ENCODE results near the gene COQ9. TPM values are rescaled to one million over a fixed set of nuclear protein-coding genes. Genes with fewer than 3 reads are reported as not detected.

COQ9 gene
- total RNA-seq, 1 donor from 2014 or later, result 37.6 TPM

GRCh38 chr16:57471209-57471608, 23.9 kb downstream of the COQ9 start:
- TF ChIP-seq CTCF (IDR thresholded peaks at IDR 0.05; ENCODE audit: insufficient read depth, low read length, poor library complexity, severe bottlenecking), result no peak
- no peak for DNase-seq (ENCODE audit: low read depth)
- Histone ChIP-seq H3K4me3 (ENCODE audit: low read depth, low read length) (no peak overlapping the region), H3K27me3 (ENCODE audit: control insufficient read depth, insufficient read depth, low read length) (no peaks in the 10 kb centered on the region), H3K36me3 (ENCODE audit: control insufficient read depth, insufficient read depth, low read length) (peaks cover 9% of the 10 kb centered on the region)

GRCh38 chr16:57471852-57472664, 24.8 kb downstream of the COQ9 start:
- H3K4me3 ChIP-seq (ENCODE audit: low read depth, low read length), result no peak overlapping the region
- DNase-seq (ENCODE audit: low read depth), result no peak
- TF ChIP-seq CTCF (IDR thresholded peaks at IDR 0.05; ENCODE audit: insufficient read depth, low read length, poor library complexity, severe bottlenecking), result no peak
- H3K36me3 ChIP-seq (ENCODE audit: control insufficient read depth, insufficient read depth, low read length), result peaks cover 9% of the 10 kb centered on the region
- H3K27me3 ChIP-seq (ENCODE audit: control insufficient read depth, insufficient read depth, low read length), result no peaks in the 10 kb centered on the region

GRCh38 chr16:57472665-57473060, 25.4 kb downstream of the COQ9 start:
- DNase-seq (ENCODE audit: low read depth), result no peak
- TF ChIP-seq CTCF (IDR thresholded peaks at IDR 0.05; ENCODE audit: insufficient read depth, low read length, poor library complexity, severe bottlenecking), result no peak
- Histone ChIP-seq H3K36me3 (ENCODE audit: control insufficient read depth, insufficient read depth, low read length) (peaks cover 9% of the 10 kb centered on the region), H3K4me3 (ENCODE audit: low read depth, low read length) (no peak overlapping the region), H3K27me3 (ENCODE audit: control insufficient read depth, insufficient read depth, low read length) (no peaks in the 10 kb centered on the region)

GRCh38 chr16:57473176-57473840, 26.0 kb downstream of the COQ9 start:
- H3K36me3 ChIP-seq (ENCODE audit: control insufficient read depth, insufficient read depth, low read length), result peaks cover 9% of the 10 kb centered on the region
- no peak for TF ChIP-seq CTCF (IDR thresholded peaks at IDR 0.05; ENCODE audit: insufficient read depth, low read length, poor library complexity, severe bottlenecking)

GRCh38 chr16:57473906-57474305, 26.6 kb downstream of the COQ9 start:
- DNase-seq (ENCODE audit: low read depth), result no peak
- Histone ChIP-seq H3K27me3 (ENCODE audit: control insufficient read depth, insufficient read depth, low read length) (no peaks in the 10 kb centered on the region), H3K36me3 (ENCODE audit: control insufficient read depth, insufficient read depth, low read length) (peaks cover 8% of the 10 kb centered on the region), H3K4me3 (ENCODE audit: low read depth, low read length) (no peak overlapping the region)
- TF ChIP-seq CTCF (IDR thresholded peaks at IDR 0.05; ENCODE audit: insufficient read depth, low read length, poor library complexity, severe bottlenecking), result no peak

More at GRCh38 chr16:57473176-57473840, 26.0 kb downstream of the COQ9 start:
- DNase-seq (ENCODE audit: low read depth), result no peak
- Histone ChIP-seq H3K27me3 (ENCODE audit: control insufficient read depth, insufficient read depth, low read length) (no peaks in the 10 kb centered on the region), H3K4me3 (ENCODE audit: low read depth, low read length) (no peak overlapping the region)

Data from kidney epithelial cell (primary cell).